Neural cell (in vitro differentiated cells): ENCODE results near the gene ARHGEF40.

Source experiments
- EP300 ChIP-seq: fragments of 450-650 bp; conservative IDR thresholded peaks from 2 replicates; pipeline ENCODE4 v1.6.1; 2014; ENCODE audit warnings: antibody characterized with exemption, mild to moderate bottlenecking, moderate library complexity; ENCODE audit not compliant: poor library complexity, severe bottlenecking
- EZH2 ChIP-seq: fragments of 200-600, 300-800 bp; shearing (Covaris generic), sonication (generic); IDR thresholded peaks from 2 replicates; pipeline ENCODE4 v1.6.1; 2014; ENCODE audit warnings: antibody characterized with exemption, low read length, borderline replicate concordance, mild to moderate bottlenecking; ENCODE audit not compliant: insufficient read depth, poor library complexity, severe bottlenecking
- MXI1 ChIP-seq: fragments of 450-650 bp; conservative IDR thresholded peaks from 2 replicates; pipeline ENCODE4 v1.6.1; 2014; ENCODE audit warnings: antibody characterized with exemption, mild to moderate bottlenecking; ENCODE audit not compliant: poor library complexity, severe bottlenecking
- POLR2AphosphoS5 ChIP-seq: IDR thresholded peaks from 2 replicates; pipeline ENCODE4 v1.6.1; 2012
- RAD21 ChIP-seq: fragments of 450-650 bp; conservative IDR thresholded peaks from 2 replicates; pipeline ENCODE4 v1.6.1; 2014; ENCODE audit warnings: antibody characterized with exemption, mild to moderate bottlenecking, moderate library complexity
- TAF1 ChIP-seq: IDR thresholded peaks from 2 replicates; pipeline ENCODE4 v1.6.1; 2012; ENCODE audit warnings: low read depth
- TF ChIP-seq, protein P1 (sequence below): fragments of 450-650 bp; IDR thresholded peaks from 2 replicates; pipeline ENCODE4 v1.5.1; 2014; ENCODE audit warnings: antibody characterized with exemption, mild to moderate bottlenecking, moderate library complexity; ENCODE audit not compliant: poor library complexity, severe bottlenecking
- TF ChIP-seq, protein P2 (sequence below): IDR thresholded peaks from 2 replicates; pipeline ENCODE4 v1.6.1; 2012; ENCODE audit warnings: borderline replicate concordance

DNA sequence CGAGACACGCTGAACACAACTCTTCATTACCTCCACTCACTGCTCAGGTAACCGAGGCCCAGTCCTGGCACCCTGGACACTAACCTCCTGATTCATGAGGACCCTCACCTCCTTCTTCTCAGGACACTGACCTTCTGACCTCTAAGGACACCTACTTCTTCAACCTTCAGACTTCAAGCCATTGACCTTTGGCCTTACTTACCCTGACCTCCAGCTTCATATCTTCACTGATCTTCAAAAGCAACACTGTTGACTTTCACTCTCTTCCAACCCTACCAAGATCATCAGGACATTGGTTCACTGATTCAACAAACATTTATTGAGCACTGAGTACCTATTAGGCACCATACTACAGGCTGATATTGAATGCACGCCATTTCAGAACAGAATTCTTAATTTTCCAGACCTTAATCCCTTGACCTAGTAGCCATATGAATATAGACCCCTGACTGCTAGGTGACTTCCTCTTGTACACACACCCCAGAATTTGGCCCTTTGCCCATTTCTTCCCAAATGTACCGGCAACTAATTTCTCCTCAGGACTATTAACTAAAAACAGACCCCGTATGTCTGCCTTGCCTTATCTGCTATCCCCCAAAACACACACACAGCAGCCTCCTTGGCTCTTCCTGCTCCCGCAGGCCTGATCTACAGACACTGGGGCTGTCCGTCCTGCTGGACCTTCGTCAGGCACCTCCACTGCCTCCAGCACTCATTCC, 5.8 kb downstream of the ARHGEF40 start:
- TF ChIP-seq, protein P1, sequence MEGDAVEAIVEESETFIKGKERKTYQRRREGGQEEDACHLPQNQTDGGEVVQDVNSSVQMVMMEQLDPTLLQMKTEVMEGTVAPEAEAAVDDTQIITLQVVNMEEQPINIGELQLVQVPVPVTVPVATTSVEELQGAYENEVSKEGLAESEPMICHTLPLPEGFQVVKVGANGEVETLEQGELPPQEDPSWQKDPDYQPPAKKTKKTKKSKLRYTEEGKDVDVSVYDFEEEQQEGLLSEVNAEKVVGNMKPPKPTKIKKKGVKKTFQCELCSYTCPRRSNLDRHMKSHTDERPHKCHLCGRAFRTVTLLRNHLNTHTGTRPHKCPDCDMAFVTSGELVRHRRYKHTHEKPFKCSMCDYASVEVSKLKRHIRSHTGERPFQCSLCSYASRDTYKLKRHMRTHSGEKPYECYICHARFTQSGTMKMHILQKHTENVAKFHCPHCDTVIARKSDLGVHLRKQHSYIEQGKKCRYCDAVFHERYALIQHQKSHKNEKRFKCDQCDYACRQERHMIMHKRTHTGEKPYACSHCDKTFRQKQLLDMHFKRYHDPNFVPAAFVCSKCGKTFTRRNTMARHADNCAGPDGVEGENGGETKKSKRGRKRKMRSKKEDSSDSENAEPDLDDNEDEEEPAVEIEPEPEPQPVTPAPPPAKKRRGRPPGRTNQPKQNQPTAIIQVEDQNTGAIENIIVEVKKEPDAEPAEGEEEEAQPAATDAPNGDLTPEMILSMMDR = no peak
- TF ChIP-seq POLR2AphosphoS5 = no peak
- no peak for TF ChIP-seq EP300
- no peak for TF ChIP-seq EZH2
- no peak for TF ChIP-seq TAF1
- TF ChIP-seq, protein P2, sequence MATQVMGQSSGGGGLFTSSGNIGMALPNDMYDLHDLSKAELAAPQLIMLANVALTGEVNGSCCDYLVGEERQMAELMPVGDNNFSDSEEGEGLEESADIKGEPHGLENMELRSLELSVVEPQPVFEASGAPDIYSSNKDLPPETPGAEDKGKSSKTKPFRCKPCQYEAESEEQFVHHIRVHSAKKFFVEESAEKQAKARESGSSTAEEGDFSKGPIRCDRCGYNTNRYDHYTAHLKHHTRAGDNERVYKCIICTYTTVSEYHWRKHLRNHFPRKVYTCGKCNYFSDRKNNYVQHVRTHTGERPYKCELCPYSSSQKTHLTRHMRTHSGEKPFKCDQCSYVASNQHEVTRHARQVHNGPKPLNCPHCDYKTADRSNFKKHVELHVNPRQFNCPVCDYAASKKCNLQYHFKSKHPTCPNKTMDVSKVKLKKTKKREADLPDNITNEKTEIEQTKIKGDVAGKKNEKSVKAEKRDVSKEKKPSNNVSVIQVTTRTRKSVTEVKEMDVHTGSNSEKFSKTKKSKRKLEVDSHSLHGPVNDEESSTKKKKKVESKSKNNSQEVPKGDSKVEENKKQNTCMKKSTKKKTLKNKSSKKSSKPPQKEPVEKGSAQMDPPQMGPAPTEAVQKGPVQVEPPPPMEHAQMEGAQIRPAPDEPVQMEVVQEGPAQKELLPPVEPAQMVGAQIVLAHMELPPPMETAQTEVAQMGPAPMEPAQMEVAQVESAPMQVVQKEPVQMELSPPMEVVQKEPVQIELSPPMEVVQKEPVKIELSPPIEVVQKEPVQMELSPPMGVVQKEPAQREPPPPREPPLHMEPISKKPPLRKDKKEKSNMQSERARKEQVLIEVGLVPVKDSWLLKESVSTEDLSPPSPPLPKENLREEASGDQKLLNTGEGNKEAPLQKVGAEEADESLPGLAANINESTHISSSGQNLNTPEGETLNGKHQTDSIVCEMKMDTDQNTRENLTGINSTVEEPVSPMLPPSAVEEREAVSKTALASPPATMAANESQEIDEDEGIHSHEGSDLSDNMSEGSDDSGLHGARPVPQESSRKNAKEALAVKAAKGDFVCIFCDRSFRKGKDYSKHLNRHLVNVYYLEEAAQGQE = no peak
- no peak for TF ChIP-seq RAD21
- no peak for TF ChIP-seq MXI1
